ENCODE measurements around the gene UQCRC2. TPM values are rescaled to one million over a fixed set of nuclear protein-coding genes. Genes with fewer than 3 reads are reported as not detected.
"Not testable (repeated sequence)": the region's sequence is repeated elsewhere in the genome, so short reads cannot be mapped to it uniquely, and the experiment has no call there.

Gene UQCRC2
- total RNA-seq, 1 donor from 2014 or later: 931 TPM

GRCh38 chr16:21964353-21964752 lies 11.2 kb downstream of the UQCRC2 start:
- no peak for ATAC-seq (ENCODE audit: poor library complexity)
- intact Hi-C loops (cut with DNase I): no loop called here
- DNase-seq: no peak

DNA sequence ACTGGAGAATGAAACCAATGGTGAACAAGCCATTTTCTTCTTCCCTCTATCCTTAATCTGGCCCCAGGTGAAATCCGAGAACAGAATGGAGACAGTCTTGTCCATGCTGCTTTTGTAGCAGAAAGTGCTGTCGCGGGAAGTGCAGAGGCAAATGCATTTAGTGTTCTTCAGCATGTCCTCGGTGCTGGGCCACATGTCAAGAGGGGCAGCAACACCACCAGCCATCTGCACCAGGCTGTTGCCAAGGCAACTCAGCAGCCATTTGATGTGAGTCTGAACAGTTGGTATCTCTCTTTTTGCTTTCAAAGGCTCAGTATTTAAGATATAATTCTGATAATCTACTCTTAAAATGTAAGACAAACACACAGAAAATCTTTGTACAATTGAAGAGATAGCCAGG lies 18.7 kb downstream of the UQCRC2 start:
- ATAC-seq (ENCODE audit: poor library complexity): no peak
- intact Hi-C loops (cut with DNase I): no loop called here

GRCh38 chr16:21973945-21974344 lies 20.8 kb downstream of the UQCRC2 start:
- DNase-seq (no peak), ATAC-seq (ENCODE audit: poor library complexity) (no peak)
- intact Hi-C loops (cut with DNase I): no loop called here

More for the DNA sequence above, 18.7 kb downstream of the UQCRC2 start:
- DNase-seq: no peak

DNA sequence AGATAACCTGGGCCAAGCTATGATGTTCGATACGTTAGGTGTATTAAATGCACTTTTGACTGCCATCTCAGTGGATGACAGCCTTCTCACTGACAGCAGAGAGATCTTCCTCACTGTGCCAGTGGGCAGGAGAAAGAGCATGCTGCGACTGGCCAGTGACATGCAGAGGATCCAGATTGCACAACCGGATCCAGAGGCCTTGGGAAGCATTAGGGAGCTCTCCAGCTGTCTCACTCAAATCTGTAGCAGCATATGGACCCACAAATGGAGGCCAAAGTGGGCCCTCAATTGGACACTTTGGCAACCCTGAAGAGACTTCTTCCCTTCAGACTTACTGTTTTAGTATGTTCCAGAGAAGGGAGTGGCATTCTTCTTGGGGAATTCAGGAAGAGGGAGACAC lies 26.9 kb downstream of the UQCRC2 start:
- ATAC-seq (ENCODE audit: poor library complexity): no peak
- DNase-seq: no peak
- intact Hi-C loops (cut with DNase I): no loop called here

DNA sequence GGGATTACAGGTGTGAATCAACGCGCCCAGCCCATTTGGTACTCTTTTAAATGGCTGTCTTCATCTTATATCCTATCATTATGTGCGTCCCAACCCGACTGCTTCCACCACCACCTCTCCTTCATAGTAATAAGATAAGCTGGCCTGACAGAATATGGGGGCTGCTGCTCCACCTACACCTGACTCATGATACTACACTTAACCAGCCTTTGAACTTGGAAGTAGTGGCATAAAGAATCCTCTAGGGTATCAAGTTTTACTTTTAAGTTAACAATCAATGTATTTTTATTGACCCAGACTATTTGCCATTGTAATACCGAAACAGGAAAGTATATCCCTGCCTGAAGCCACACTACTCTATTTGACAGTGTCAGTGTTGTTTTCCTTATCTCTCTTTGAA lies 28.9 kb downstream of the UQCRC2 start:
- no peak for ATAC-seq (ENCODE audit: poor library complexity)
- intact Hi-C loops (cut with DNase I): no loop called here

GRCh38 chr16:21984062-21984461 lies 30.9 kb downstream of the UQCRC2 start:
- ATAC-seq (ENCODE audit: poor library complexity) (no peak), DNase-seq (no peak)
- intact Hi-C loops (cut with DNase I): no loop called here

More for the DNA sequence above, 28.9 kb downstream of the UQCRC2 start:
- no peak for DNase-seq

GRCh38 chr16:21985524-21985923 lies 32.4 kb downstream of the UQCRC2 start:
- no peak for DNase-seq
- ATAC-seq (ENCODE audit: poor library complexity): no peak
- intact Hi-C loops (cut with DNase I): no loop called here

DNA sequence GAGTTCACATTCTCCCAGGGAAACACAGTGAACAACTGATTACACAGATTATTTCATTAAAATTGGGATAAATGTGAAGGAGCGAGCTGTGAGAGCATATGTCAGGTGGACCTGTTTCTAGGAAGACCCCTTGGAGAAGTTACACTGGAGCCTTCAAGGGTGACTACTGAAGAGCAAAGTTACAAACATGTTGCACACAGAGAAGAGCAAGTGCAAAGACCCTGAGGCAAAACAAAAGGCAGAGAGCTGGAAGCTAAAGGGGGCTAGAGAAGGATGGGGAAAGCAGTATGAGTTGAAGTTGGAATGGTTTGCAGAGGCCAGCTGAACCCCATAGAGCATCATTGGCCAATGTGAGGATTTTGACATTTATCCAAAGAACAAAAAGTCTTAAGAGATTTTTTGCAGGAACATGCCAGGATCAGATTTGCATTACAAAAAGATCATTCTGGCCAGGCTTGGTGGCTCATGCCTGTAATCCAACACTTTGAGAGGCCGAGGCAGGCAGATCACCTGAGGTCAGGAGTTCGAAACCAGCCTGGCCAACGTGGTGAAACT lies 33.6 kb downstream of the UQCRC2 start:
- ATAC-seq (ENCODE audit: poor library complexity): peak; percentile 40
- intact Hi-C loops (cut with DNase I): no loop called here
- DNase-seq: no peak

GRCh38 chr16:21987498-21987897 lies 34.3 kb downstream of the UQCRC2 start:
- intact Hi-C loops (cut with DNase I): no loop called here
- DNase-seq (no peak), ATAC-seq (ENCODE audit: poor library complexity) (no peak)

DNA sequence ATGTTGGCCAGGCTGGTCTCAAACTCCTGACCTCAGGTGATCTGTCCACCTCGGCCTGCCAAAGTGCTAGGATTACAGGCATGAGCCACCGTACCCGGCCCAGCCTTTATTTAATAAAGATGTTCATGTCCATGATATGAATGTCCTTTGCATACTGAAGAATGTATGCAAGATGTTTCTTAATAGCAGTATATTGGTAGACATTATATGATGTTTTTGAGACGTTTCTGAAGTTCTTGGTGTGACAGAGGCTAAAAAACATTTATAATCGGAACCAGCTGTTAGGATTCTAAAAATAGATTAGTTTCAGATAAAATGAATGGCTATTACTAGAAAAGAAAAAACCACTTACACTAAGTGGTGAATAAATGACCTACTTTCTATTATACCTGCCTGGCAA lies 36.0 kb downstream of the UQCRC2 start:
- DNase-seq (no peak), ATAC-seq (ENCODE audit: poor library complexity) (no peak)
- intact Hi-C loops (cut with DNase I): no loop called here

DNA sequence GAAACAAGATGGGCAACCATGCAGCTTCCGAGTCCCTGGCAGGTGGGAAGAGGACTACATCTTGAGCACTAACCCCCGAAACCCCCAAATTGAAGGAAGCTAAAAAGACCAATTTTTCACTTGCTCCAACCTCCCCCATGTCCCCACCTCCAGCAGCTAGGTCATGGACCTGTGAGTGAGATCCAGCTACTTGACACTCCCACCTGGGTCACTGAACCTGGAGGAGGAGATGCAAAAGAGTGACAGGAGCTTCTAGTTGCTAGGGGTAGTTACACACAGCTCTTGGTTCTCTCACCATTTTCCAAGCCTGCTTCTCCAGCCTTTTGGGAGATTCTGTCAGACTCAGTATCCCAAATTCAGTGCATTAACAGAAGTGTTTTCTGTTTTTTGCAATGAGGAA lies 36.6 kb downstream of the UQCRC2 start:
- ATAC-seq (ENCODE audit: poor library complexity): no peak
- intact Hi-C loops (cut with DNase I): loop anchor here (10.0 kb wide), 1 partner anchor 305 kb away; the partner anchor contains the start of gene POLR3E
- no peak for DNase-seq

DNA sequence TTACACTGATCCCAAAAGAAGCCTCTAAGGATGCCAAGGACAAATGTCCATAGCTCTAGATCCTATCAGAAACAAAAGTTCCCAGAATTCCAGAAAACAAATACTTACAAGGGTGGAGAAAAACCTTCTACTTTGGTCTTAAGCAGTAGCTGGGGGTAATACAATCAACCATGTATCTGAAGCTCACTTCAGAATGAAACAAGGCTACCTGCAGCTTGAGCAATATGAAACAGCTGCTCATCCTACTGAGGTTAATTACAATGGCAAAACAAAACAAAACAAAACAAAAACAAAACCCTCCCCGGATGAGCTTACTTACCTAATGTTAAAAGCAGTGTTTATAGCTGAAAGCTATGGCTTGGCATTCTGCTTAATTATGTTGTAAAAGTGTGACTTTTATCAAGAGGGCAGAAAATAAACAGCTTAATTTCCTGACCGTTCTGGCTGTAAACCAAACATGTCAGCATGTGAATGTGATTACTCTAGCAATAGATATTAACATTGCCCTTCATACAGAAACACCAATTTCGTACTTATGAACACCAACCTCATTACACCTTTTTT lies 37.3 kb downstream of the UQCRC2 start:
- ATAC-seq (ENCODE audit: poor library complexity) (no peak), DNase-seq (no peak)
- intact Hi-C loops (cut with DNase I): loop anchor here (10.0 kb wide), 1 partner anchor 304 kb away; the partner anchor contains the start of gene POLR3E

GRCh38 chr16:21991621-21992020 lies 38.5 kb downstream of the UQCRC2 start:
- ATAC-seq (ENCODE audit: poor library complexity) (no peak), DNase-seq (no peak)
- intact Hi-C loops (cut with DNase I): loop anchor here (10.0 kb wide), 1 partner anchor 303 kb away; the partner anchor contains the start of gene POLR3E

DNA sequence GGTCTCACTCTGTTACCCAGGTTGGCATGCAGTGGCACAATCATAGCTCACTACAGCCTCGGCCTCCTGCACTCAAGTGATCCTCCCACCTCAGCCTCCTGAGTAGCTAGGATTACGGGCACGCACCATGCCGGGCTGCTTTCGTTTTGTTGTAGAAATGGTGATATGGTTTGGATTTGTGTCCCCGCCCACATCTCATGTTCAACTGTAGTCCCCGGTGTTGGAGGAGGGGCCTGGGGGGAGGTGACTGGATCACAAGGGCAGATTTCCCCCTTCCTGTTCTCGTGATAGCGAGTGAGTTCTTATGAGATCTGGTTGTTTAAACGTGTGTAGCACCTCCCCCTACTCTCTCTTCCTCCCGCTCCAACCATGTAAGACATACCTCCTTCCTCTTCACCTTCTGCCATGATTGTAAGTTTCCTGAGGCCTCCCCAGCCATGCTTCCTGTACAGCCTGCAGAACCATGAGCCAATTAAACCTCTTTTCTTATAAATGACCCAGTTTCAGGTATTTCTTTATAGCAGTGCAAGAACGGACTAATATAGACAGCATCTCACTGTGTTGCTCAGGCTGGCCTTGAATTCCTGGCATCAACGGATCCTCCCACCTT lies 41.8 kb downstream of the UQCRC2 start:
- DNase-seq (no peak), ATAC-seq (ENCODE audit: poor library complexity) (no peak)
- intact Hi-C loops (cut with DNase I): loop anchor here (10.0 kb wide), 1 partner anchor 300 kb away; the partner anchor contains the start of gene POLR3E

- ATAC-seq (ENCODE audit: poor library complexity) (no peak), DNase-seq (no peak)
- intact Hi-C loops (cut with DNase I): loop anchor here (10.0 kb wide), 1 partner anchor 298 kb away; the partner anchor contains the start of gene POLR3E
These were observed 43.9 kb downstream of the UQCRC2 start for GRCh38 chr16:21996923-21997696.

DNA sequence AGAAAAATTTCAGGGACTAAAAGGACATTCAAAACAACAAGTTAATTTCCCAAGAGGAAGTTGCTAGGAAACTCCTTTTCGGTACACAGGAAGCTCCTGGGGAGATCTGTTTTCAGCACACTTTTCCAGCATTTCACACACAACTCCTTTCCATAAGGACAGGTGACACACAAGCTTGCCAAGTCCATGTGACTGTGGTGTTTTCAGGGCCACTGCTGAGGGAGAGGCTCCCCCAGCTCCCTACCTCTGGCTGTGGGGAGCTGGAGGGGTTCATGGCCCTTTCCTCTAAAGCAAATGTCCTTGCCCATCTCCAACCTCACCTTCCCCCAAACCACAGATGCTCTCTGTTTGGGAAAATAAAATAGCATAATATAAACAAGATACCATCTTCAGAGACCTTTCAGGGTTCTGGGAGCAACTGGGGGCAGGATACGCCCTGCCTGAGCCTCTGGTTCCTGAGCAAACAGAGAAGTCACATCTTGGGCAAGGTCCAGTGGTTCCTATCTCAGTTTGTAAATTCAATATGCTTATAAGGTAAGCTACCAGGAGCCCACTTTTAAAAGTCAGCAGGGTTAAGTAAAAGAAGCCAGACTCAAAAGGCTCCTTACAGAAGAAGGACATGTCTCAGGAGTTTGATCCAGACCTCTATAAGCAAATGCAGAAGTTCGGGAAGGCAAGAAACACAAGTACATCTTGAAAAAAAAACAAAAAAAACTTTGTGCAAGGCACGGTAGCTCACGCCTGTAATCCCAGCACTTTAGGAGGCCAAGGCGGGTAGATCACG lies 44.7 kb downstream of the UQCRC2 start:
- DNase-seq (no peak), ATAC-seq (ENCODE audit: poor library complexity) (no peak)
- intact Hi-C loops (cut with DNase I): loop anchor here (10.0 kb wide), 1 partner anchor 297 kb away; the partner anchor contains the start of gene POLR3E

GRCh38 chr16:22001591-22001990 lies 48.4 kb downstream of the UQCRC2 start:
- intact Hi-C loops (cut with DNase I): loop anchor here (2.0 to 5.0 kb wide), 2 partner anchors 75 to 186 kb away; no protein-coding TSS in a partner anchor
- no peak for DNase-seq

GRCh38 chr16:22002047-22002446 lies 48.9 kb downstream of the UQCRC2 start:
- intact Hi-C loops (cut with DNase I): loop anchor here (5.0 kb wide), 1 partner anchor 185 kb away; no protein-coding TSS in a partner anchor
- not testable (repeated sequence) for DNase-seq; ATAC-seq (ENCODE audit: poor library complexity)

More at GRCh38 chr16:22001591-22001990, 48.4 kb downstream of the UQCRC2 start:
- ATAC-seq (ENCODE audit: poor library complexity): no peak

Measured in Right ventricle myocardium superior (tissue), 1 donor.